OCI-LY7 (cell line): ENCODE data around the gene FAM193B. TPM values are rescaled to one million over a fixed set of nuclear protein-coding genes. Genes with fewer than 3 reads are reported as not detected.

ENCODE experiments used
- BruUV-seq: library from RNA; stranded (reverse); fragments of 400-500 nt; replicated peaks from 2 replicates; lab custom pipeline; 2021; lab: Mats Ljungman, UMichigan
- CTCF ChIA-PET: fragments of 300-600 bp; sonication (Branson Sonifier 250); formaldehyde crosslinking; loops from one replicate; lab custom pipeline; 2022; ENCODE audit warnings: antibody characterized with exemption; ENCODE audit not compliant: unreplicated experiment; lab: Charles Lee
- POLR2A ChIA-PET: fragments of 300-600 bp; sonication (Branson Sonifier 250); formaldehyde crosslinking; loops from one replicate; lab custom pipeline; 2022; ENCODE audit warnings: antibody characterized with exemption; lab: Charles Lee
- DNase-seq: peaks from one replicate; pipeline ENCODE4 v3.0.0-alpha.2; 2015; ENCODE audit warnings: low spot score
- H2AFZ ChIP-seq: fragments of 200-600 bp; sonication (generic), shearing (Covaris generic); 2 replicates; pipeline ENCODE4 v1.6.1; 2014; ENCODE audit warnings: mild to moderate bottlenecking, antibody characterized with exemption, low read length, moderate library complexity
- H3K27ac ChIP-seq: fragments of 200-600 bp; sonication (generic); 2 replicates; pipeline ENCODE4 v1.5.1; 2014; ENCODE audit warnings: mixed run types, low read depth, mild to moderate bottlenecking, moderate library complexity, low read length, inconsistent platforms; ENCODE audit not compliant: poor library complexity, severe bottlenecking
- H3K36me3 ChIP-seq: fragments of 200-600 bp; sonication (generic); 2 replicates; pipeline ENCODE4 v1.6.1; 2014; ENCODE audit warnings: mild to moderate bottlenecking, antibody characterized with exemption, low read length, moderate library complexity, mixed read lengths; ENCODE audit not compliant: insufficient read depth
- H3K4me1 ChIP-seq: fragments of 200-600 bp; sonication (generic); 2 replicates; pipeline ENCODE4 v1.5.1; 2014; ENCODE audit warnings: mild to moderate bottlenecking, low read length; ENCODE audit not compliant: insufficient read depth, poor library complexity, severe bottlenecking
- H3K4me2 ChIP-seq: fragments of 200-600 bp; sonication (generic); 2 replicates; pipeline ENCODE4 v1.6.1; 2014; ENCODE audit warnings: mild to moderate bottlenecking, low read length
- H3K4me3 ChIP-seq: fragments of 200-600 bp; sonication (generic); 2 replicates; pipeline ENCODE4 v1.5.1; 2014; ENCODE audit warnings: mild to moderate bottlenecking, low read depth, low read length; ENCODE audit not compliant: poor library complexity, severe bottlenecking
- H3K79me2 ChIP-seq: fragments of 200-600 bp; sonication (generic); 2 replicates; pipeline ENCODE4 v1.6.1; 2016; ENCODE audit warnings: low read depth, mild to moderate bottlenecking, low read length, moderate library complexity, mixed read lengths; ENCODE audit not compliant: insufficient read depth
- H3K9me2 ChIP-seq: fragments of 200-600 bp; sonication (generic); 2 replicates; pipeline ENCODE4 v1.6.1; 2016; ENCODE audit warnings: mild to moderate bottlenecking, low read length, mixed read lengths; ENCODE audit not compliant: insufficient read depth
- H3K9me3 ChIP-seq: fragments of 200-600 bp; sonication (generic); 2 replicates; pipeline ENCODE4 v1.6.1; 2014; ENCODE audit warnings: mild to moderate bottlenecking, mixed run types, low read length, mixed read lengths
- H4K20me1 ChIP-seq: fragments of 200-600 bp; sonication (generic); 2 replicates; pipeline ENCODE4 v1.6.1; 2014; ENCODE audit warnings: mild to moderate bottlenecking, antibody characterized with exemption, low read length, moderate library complexity, mixed read lengths; ENCODE audit not compliant: insufficient read depth
- CTCF ChIP-seq: fragments of 200-600 bp; sonication (generic); conservative IDR thresholded peaks from 2 replicates; pipeline ENCODE4 v1.5.1; 2014; ENCODE audit warnings: mild to moderate bottlenecking, antibody characterized with exemption, low read length, moderate library complexity, mixed read lengths
- EZH2phosphoT487 ChIP-seq: fragments of 200-600 bp; sonication (generic); IDR thresholded peaks from 2 replicates; pipeline ENCODE4 v1.6.1; 2018; ENCODE audit warnings: low read depth, borderline replicate concordance, mild to moderate bottlenecking, mixed run types, antibody characterized with exemption, low read length, moderate library complexity, mixed read lengths
- intact Hi-C: fragments of 100-400 bp; cut with micrococcal nuclease; formaldehyde crosslinking; loops from one replicate; pipeline ENCODE4 v1.10.0; 2022; ENCODE audit not compliant: unreplicated experiment
- total RNA-seq, 2 experiments: library from RNA; depleted of rRNA in 1 of 2; stranded (reverse); fragments of >200 nt in 1 of 2; shearing (Covaris generic) in 1 of 2; gene quantifications; 2 replicates each; pipeline ENCODE4 v1.2.3, GENCODE V29; 2014 to 2022

Gene FAM193B
- total RNA-seq, 2 experiments from 2014 or later, result 63.2 to 104 TPM

GRCh38 chr5:177552839-177553455, 1.4 kb downstream of the FAM193B start:
- TF ChIP-seq CTCF, result no peak
- no peak for TF ChIP-seq EZH2phosphoT487
- H3K4me1 ChIP-seq, result peaks cover 15% of the 10 kb centered on the region
- H3K27ac ChIP-seq, result no peak overlapping the region
- H3K79me2 ChIP-seq, result peaks cover 24% of the 10 kb centered on the region
- peak overlapping the region; percentile 92 for H3K4me3 ChIP-seq
- POLR2A ChIA-PET, result interaction anchor here (0.7 kb wide), 1 partner anchor 17 kb away, joined by 4 read pairs; no protein-coding TSS in a partner anchor
- H3K9me2 ChIP-seq, result no peaks in the 10 kb centered on the region
- CTCF ChIA-PET, result interaction anchor here (0.6 to 1.0 kb wide), 3 partner anchors 50 to 244 kb away, joined by 3 to 4 read pairs (median 4); no protein-coding TSS in a partner anchor
- H3K9me3 ChIP-seq, result no peaks in the 10 kb centered on the region
- DNase-seq, result no peak
- H2AFZ ChIP-seq, result no peak overlapping the region
- intact Hi-C loops, result no loop called here
- peaks cover 41% of the 10 kb centered on the region for H3K36me3 ChIP-seq
- H3K4me2 ChIP-seq, result peak overlapping the region; percentile 82
- H4K20me1 ChIP-seq, result no peaks in the 10 kb centered on the region
- BruUV-seq, result no TSS peak

GRCh38 chr5:177550122-177550521, 4.2 kb downstream of the FAM193B start:
- Histone ChIP-seq H3K4me3 (no peak overlapping the region), H3K4me1 (peaks cover 15% of the 10 kb centered on the region), H3K36me3 (peaks cover 54% of the 10 kb centered on the region), H3K27ac (no peak overlapping the region), H3K9me3 (no peaks in the 10 kb centered on the region), H4K20me1 (no peaks in the 10 kb centered on the region), H3K9me2 (no peaks in the 10 kb centered on the region), H3K4me2 (no peak overlapping the region), H2AFZ (no peak overlapping the region), H3K79me2 (peaks cover 24% of the 10 kb centered on the region)
- intact Hi-C loops, result no loop called here
- TF ChIP-seq EZH2phosphoT487, result no peak
- TF ChIP-seq CTCF, result no peak
- ChIA-PET CTCF (no interaction called here), POLR2A (interaction anchor here (0.6 to 0.9 kb wide), 2 partner anchors 43 to 75 kb away, joined by 3 to 6 read pairs; no protein-coding TSS in a partner anchor)
- DNase-seq, result no peak
- no TSS peak for BruUV-seq

- POLR2A ChIA-PET, result interaction anchor here (0.6 to 0.8 kb wide), 2 partner anchors 26 to 158 kb away, joined by 3 read pairs; no protein-coding TSS in a partner anchor
- no peaks in the 10 kb centered on the region for H3K9me3 ChIP-seq
- H3K4me1 ChIP-seq, result peaks cover 9% of the 10 kb centered on the region
- peaks cover 18% of the 10 kb centered on the region for H3K79me2 ChIP-seq
- BruUV-seq, result no TSS peak
- no peak overlapping the region for H3K4me2 ChIP-seq
- no peak overlapping the region for H3K4me3 ChIP-seq
- CTCF ChIA-PET, result interaction anchor here (0.6 kb wide), 1 partner anchor 40 kb away, joined by 3 read pairs; no protein-coding TSS in a partner anchor
- H3K27ac ChIP-seq, result no peak overlapping the region
- no peak overlapping the region for H2AFZ ChIP-seq
- TF ChIP-seq EZH2phosphoT487 (no peak), CTCF (no peak)
- intact Hi-C loops, result no loop called here
- no peaks in the 10 kb centered on the region for H3K9me2 ChIP-seq
- H4K20me1 ChIP-seq, result no peaks in the 10 kb centered on the region
- no peak for DNase-seq
- H3K36me3 ChIP-seq, result peaks cover 60% of the 10 kb centered on the region
Observed at GRCh38 chr5:177548495-177548894, 5.9 kb downstream of the FAM193B start.
